GM10266 (cell line): ENCODE measurements around the gene CFAP61.

Experiments
- DNase-seq: peaks from one replicate; pipeline ENCODE4 v3.0.0; 2012; ENCODE audit errors: extremely low spot score
- CTCF ChIP-seq: IDR thresholded peaks from 2 replicates; pipeline ENCODE4 v1.5.1; 2012; ENCODE audit warnings: mild to moderate bottlenecking, low read depth; ENCODE audit not compliant: control insufficient read depth, insufficient read depth; ENCODE audit errors: missing control alignments

Gene CFAP61

GRCh38 chr20:20038586-20038985 is 13.7 kb upstream of the CFAP61 start:
- no peak for DNase-seq

GRCh38 chr20:20039752-20040387 is 12.5 kb upstream of the CFAP61 start:
- DNase-seq, result no peak
- TF ChIP-seq CTCF, result no peak

More at GRCh38 chr20:20038586-20038985, 13.7 kb upstream of the CFAP61 start:
- TF ChIP-seq CTCF, result no peak

GRCh38 chr20:20051767-20052073 is 612 bp upstream of the CFAP61 start:
- TF ChIP-seq CTCF, result no peak
- no peak for DNase-seq

GRCh38 chr20:20060234-20060998 is 8.1 kb downstream of the CFAP61 start:
- DNase-seq, result no peak
- no peak for TF ChIP-seq CTCF

GRCh38 chr20:20063941-20064702 is 11.8 kb downstream of the CFAP61 start:
- TF ChIP-seq CTCF, result no peak
- no peak for DNase-seq

- DNase-seq, result no peak
- no peak for TF ChIP-seq CTCF
These were observed 13.0 kb downstream of the CFAP61 start for GRCh38 chr20:20065361-20065760.
